Glomerular visceral epithelial cell (primary cell): ENCODE measurements around the gene GPR157.

Experiments used
- DNase-seq: peaks from one replicate; pipeline ENCODE4 v3.0.0-alpha.2; 2016; ENCODE audit errors: extremely low spot score

The GPR157 gene

GRCh38 chr1:9062021-9062471 is 66.9 kb downstream of the GPR157 start:
- no peak for DNase-seq

GRCh38 chr1:9061252-9061960 is 67.5 kb downstream of the GPR157 start:
- DNase-seq, result no peak

DNA sequence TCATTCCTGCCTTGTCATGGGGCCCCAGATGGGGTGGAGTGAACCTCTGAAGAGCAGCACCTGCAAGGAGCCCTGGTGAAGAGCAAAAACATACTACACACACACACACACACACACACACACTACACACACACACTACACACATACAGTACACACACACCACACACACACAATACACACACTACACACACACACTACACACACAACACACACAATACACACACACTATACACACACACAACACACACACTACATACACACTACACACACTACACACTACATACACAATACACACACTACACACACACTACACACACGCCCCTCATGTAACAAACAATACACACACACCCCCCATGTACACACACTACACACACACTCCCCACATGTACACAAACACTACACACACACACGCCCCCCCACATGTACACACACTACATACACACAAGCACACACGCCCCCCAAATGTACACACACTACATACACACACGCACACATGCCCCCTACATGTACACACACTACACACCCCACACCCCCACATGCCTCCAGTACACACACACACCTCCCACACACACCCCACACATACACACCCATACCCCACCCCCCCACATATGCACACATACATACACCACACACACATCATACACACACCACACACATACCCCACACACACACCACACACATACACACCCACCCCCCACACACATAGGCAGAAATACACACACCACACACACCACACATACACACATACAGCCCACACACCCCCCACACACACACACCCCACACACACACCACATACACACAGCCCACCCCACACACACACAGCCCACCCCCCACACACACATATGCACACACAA is 68.8 kb downstream of the GPR157 start:
- DNase-seq, result no peak

DNA sequence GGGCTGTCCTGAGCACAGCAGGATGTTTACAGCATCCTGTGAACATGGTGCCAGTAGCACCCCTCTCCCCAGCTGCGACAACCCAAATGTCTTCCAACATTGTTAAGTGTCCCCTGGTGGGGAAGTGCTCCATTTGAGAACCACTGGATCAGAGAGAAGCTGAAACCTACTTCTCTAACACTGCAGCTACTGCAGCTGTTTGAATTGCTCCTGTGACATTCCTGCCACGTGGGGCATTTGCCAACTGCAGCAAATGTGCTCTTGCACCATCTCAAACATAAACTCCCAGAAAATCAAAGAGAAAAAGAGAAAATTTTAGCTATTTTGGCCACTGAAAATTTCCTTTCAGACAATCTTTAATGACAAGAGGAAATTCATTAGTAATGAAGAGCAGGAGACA is 70.4 kb downstream of the GPR157 start:
- no peak for DNase-seq

GRCh38 chr1:9057851-9058250 is 71.1 kb downstream of the GPR157 start:
- DNase-seq, result no peak

GRCh38 chr1:9052272-9053049 is 76.4 kb downstream of the GPR157 start:
- DNase-seq, result no peak

DNA sequence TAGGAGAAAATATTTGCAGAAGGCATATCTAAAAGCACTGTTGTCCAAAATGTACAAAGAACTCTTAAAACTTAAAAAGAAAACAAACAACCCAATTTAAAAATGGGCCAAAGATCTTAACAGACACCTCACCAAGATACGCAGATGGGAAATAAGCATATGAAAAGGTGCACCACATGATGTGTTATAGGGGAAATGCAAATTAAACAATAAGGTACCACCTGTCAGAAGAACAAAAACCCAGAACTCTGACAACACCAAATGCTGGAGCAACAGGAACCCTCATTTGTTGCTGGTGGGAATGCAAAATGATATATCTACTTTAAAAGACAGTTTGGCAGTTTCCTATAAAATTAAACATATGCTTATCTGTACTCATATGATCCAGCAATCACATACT is 77.5 kb downstream of the GPR157 start:
- DNase-seq, result no peak

- DNase-seq, result no peak
These were observed 78.1 kb downstream of the GPR157 start for GRCh38 chr1:9050803-9051202.
